Mesenchymal stem cell (in vitro differentiated cells and primary cell): ENCODE results near the gene AKAP13.
"Not testable (repeated sequence)": the region's sequence is repeated elsewhere in the genome, so short reads cannot be mapped to it uniquely, and the experiment has no call there.

Source experiments
- DNase-seq: peaks from one replicate; pipeline ENCODE4 v3.0.0-alpha.2; 2013
- H2AFZ ChIP-seq: one replicate; pipeline ENCODE4 v1.6.1; 2013; ENCODE audit warnings: low read depth, mild to moderate bottlenecking, control low read depth, inconsistent platforms, low read length, moderate library complexity
- H2AK5ac ChIP-seq: 2 replicates; pipeline ENCODE4 v1.6.1; 2013; ENCODE audit warnings: low read length, moderate library complexity, mild to moderate bottlenecking, inconsistent platforms; ENCODE audit not compliant: severe bottlenecking
- H2BK120ac ChIP-seq: one replicate; pipeline ENCODE4 v1.6.1; 2013; ENCODE audit warnings: low read depth, mild to moderate bottlenecking, inconsistent platforms, low read length, moderate library complexity
- H2BK12ac ChIP-seq, 2 experiments: one replicate each; pipeline ENCODE4 v1.6.1; 2013; ENCODE audit warnings: inconsistent platforms in 2 of 2, low read length in 2 of 2, mild to moderate bottlenecking in 2 of 2, moderate library complexity in 2 of 2, control low read depth in 1 of 2
- H2BK15ac ChIP-seq: one replicate; pipeline ENCODE4 v1.6.1; 2013; ENCODE audit warnings: mild to moderate bottlenecking, low read depth, inconsistent platforms; ENCODE audit not compliant: poor library complexity, severe bottlenecking
- H2BK5ac ChIP-seq: 2 replicates; pipeline ENCODE4 v1.6.1; 2013; ENCODE audit warnings: low read depth, mild to moderate bottlenecking, low read length, control low read depth, inconsistent platforms; ENCODE audit not compliant: poor library complexity, severe bottlenecking
- H3K14ac ChIP-seq, 2 experiments: one replicate each; pipeline ENCODE4 v1.6.1; 2013; ENCODE audit warnings: inconsistent platforms in 2 of 2, low read length in 2 of 2, control low read depth in 1 of 2, mild to moderate bottlenecking in 1 of 2, moderate library complexity in 1 of 2
- H3K18ac ChIP-seq, 2 experiments: one replicate each; pipeline ENCODE4 v1.6.1; 2013; ENCODE audit warnings: inconsistent platforms in 2 of 2, low read length in 2 of 2, control low read depth in 1 of 2, low read depth in 1 of 2, mild to moderate bottlenecking in 1 of 2
- H3K23ac ChIP-seq, 2 experiments: one replicate each; pipeline ENCODE4 v1.6.1; 2013; ENCODE audit warnings: inconsistent platforms in 2 of 2, low read length in 2 of 2, mild to moderate bottlenecking in 2 of 2, moderate library complexity in 2 of 2, control low read depth in 1 of 2
- H3K27ac ChIP-seq: 2 replicates; pipeline ENCODE4 v1.5.1; 2013; ENCODE audit warnings: mild to moderate bottlenecking, moderate library complexity, low read length, control low read depth, inconsistent platforms; ENCODE audit not compliant: poor library complexity, severe bottlenecking
- H3K27me3 ChIP-seq, 2 experiments: 2 replicates each; pipeline versions ENCODE4 v1.6.1 to v1.7.0; 2013; ENCODE audit warnings: low read length in 2 of 2, mild to moderate bottlenecking in 2 of 2, moderate library complexity in 2 of 2, control low read depth in 1 of 2, inconsistent platforms in 1 of 2; ENCODE audit not compliant: control insufficient read depth in 1 of 2, insufficient read depth in 1 of 2
- H3K36me3 ChIP-seq, 2 experiments: 2 replicates each; pipeline versions ENCODE4 v1.6.1 to v1.7.0; 2013; ENCODE audit warnings: low read length in 2 of 2, control low read depth in 1 of 2, inconsistent platforms in 1 of 2, low read depth in 1 of 2, mild to moderate bottlenecking in 1 of 2; ENCODE audit not compliant: insufficient read depth in 2 of 2, control insufficient read depth in 1 of 2
- H3K4ac ChIP-seq, 2 experiments: one replicate each; pipeline ENCODE4 v1.6.1; 2013; ENCODE audit warnings: inconsistent platforms in 2 of 2, low read length in 2 of 2, mild to moderate bottlenecking in 2 of 2, moderate library complexity in 2 of 2, control low read depth in 1 of 2, low read depth in 1 of 2
- H3K4me1 ChIP-seq: 2 replicates; pipeline ENCODE4 v1.6.1; 2013; ENCODE audit warnings: low read depth, low read length, control low read depth; ENCODE audit not compliant: control insufficient read depth, insufficient read depth
- H3K4me2 ChIP-seq: 2 replicates; pipeline ENCODE4 v1.6.1; 2013; ENCODE audit warnings: low read length, mild to moderate bottlenecking, inconsistent platforms; ENCODE audit not compliant: poor library complexity, severe bottlenecking
- H3K4me3 ChIP-seq, 2 experiments: 2 replicates each; pipeline versions ENCODE4 v1.5.1 to v1.7.0; 2013; ENCODE audit warnings: low read length in 2 of 2, mild to moderate bottlenecking in 2 of 2, control low read depth in 1 of 2, low read depth in 1 of 2; ENCODE audit not compliant: insufficient read depth in 1 of 2
- H3K79me1 ChIP-seq: replicated peaks from 2 replicates; pipeline ENCODE4 v1.6.1; 2013; ENCODE audit warnings: mild to moderate bottlenecking, control low read depth, low read length, inconsistent platforms; ENCODE audit not compliant: poor library complexity, severe bottlenecking
- H3K9ac ChIP-seq: 2 replicates; pipeline ENCODE4 v1.7.0; 2013; ENCODE audit warnings: mild to moderate bottlenecking, low read length, moderate library complexity
- H3K9me3 ChIP-seq: 2 replicates; pipeline ENCODE4 v1.7.0; 2013; ENCODE audit warnings: mild to moderate bottlenecking, low read length; ENCODE audit not compliant: control insufficient read depth
- H4K8ac ChIP-seq: one replicate; pipeline ENCODE4 v1.6.1; 2013; ENCODE audit warnings: inconsistent platforms, mild to moderate bottlenecking, low read length, moderate library complexity
- H4K91ac ChIP-seq: one replicate; pipeline ENCODE4 v1.6.1; 2013; ENCODE audit warnings: mild to moderate bottlenecking, low read length, inconsistent platforms
- whole genome bisulfite sequencing: methylation state at CpG from one replicate; pipeline ENCODE4 v1.1.7; 2013; ENCODE audit warnings: mixed read lengths; 5-methylcytosine and 5-hydroxymethylcytosine counted together

Gene AKAP13

GRCh38 chr15:85343443-85343842, 37.0 kb upstream of the AKAP13 start:
- H3K23ac ChIP-seq, H4K91ac ChIP-seq, H2AFZ ChIP-seq, H3K9me3 ChIP-seq, H2BK15ac ChIP-seq, H3K4me1 ChIP-seq, H3K14ac ChIP-seq, H2BK12ac ChIP-seq, H2AK5ac ChIP-seq, H4K8ac ChIP-seq, H3K18ac ChIP-seq, H3K4me2 ChIP-seq, H3K4ac ChIP-seq, H3K79me1 ChIP-seq, H2BK120ac ChIP-seq, H3K4me3 ChIP-seq, H3K27me3 ChIP-seq, H2BK5ac ChIP-seq, H3K36me3 ChIP-seq: not testable (repeated sequence)
- Histone ChIP-seq H3K9ac (peak overlapping the region; percentile 61), H3K27ac (peak overlapping the region; percentile 70)
- no CpG with 5 or more reads among the region's 5 CpGs for WGBS
- DNase-seq, result peak; percentile 95

DNA sequence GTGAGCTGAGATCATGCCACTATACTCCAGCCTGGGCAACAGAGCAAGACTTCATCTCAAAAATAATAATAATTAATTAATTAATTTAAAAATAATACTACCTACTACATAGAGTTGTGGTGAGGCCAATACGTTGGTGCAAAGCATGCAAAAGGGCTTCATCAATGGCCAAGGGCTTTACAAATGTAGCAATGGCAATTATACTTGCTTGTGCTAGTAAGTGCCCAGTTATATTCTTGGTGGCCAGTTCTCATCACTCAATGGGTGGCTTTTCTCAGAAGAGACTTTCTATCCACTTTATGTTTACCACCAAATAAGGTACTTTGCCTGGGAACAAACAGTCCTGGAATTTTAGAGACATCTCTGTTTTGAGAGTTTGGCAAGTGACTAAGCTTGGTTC, 36.2 kb upstream of the AKAP13 start:
- not testable (repeated sequence) for H3K23ac ChIP-seq, H3K18ac ChIP-seq, H3K4me2 ChIP-seq, H4K91ac ChIP-seq, H3K9ac ChIP-seq, H3K9me3 ChIP-seq, H2AK5ac ChIP-seq, H4K8ac ChIP-seq, H3K4ac ChIP-seq, H3K14ac ChIP-seq, H3K36me3 ChIP-seq, H3K27me3 ChIP-seq, H2BK15ac ChIP-seq, H3K79me1 ChIP-seq, H2BK12ac ChIP-seq, H2BK5ac ChIP-seq, H3K4me3 ChIP-seq, H2BK120ac ChIP-seq, H2AFZ ChIP-seq, H3K4me1 ChIP-seq
- peak; percentile 41 for DNase-seq
- H3K27ac ChIP-seq, result peak overlapping the region; percentile 95
- WGBS, result 50% methylated on average over 1 of the region's 1 CpG

- H3K9me3 ChIP-seq, H3K79me1 ChIP-seq, H2BK15ac ChIP-seq, H2BK120ac ChIP-seq, H2BK5ac ChIP-seq, H2AFZ ChIP-seq, H3K23ac ChIP-seq, H3K4ac ChIP-seq, H2AK5ac ChIP-seq, H3K14ac ChIP-seq, H2BK12ac ChIP-seq, H4K91ac ChIP-seq, H3K27me3 ChIP-seq, H3K4me1 ChIP-seq, H3K4me2 ChIP-seq, H3K18ac ChIP-seq, H3K36me3 ChIP-seq, H4K8ac ChIP-seq: not testable (repeated sequence)
- WGBS, result 28% methylated on average over 4 of the region's 6 CpGs
- peak; percentile 54 for DNase-seq
- H3K4me3 ChIP-seq, result peak overlapping the region in 1 of 2 experiments; percentile 54
- peak overlapping the region; percentile 30 for H3K9ac ChIP-seq
- peak overlapping the region; percentile 70 for H3K27ac ChIP-seq
Measured at GRCh38 chr15:85344653-85345114, 35.7 kb upstream of the AKAP13 start.

GRCh38 chr15:85345196-85345918, 35.0 kb upstream of the AKAP13 start:
- peak; percentile 29 for DNase-seq
- H3K23ac ChIP-seq, H3K79me1 ChIP-seq, H2BK15ac ChIP-seq, H3K4ac ChIP-seq, H2BK5ac ChIP-seq, H3K27me3 ChIP-seq, H2BK120ac ChIP-seq, H4K91ac ChIP-seq, H2AK5ac ChIP-seq, H3K18ac ChIP-seq, H3K4me1 ChIP-seq, H3K36me3 ChIP-seq, H3K14ac ChIP-seq, H4K8ac ChIP-seq, H2AFZ ChIP-seq, H3K9me3 ChIP-seq, H3K4me2 ChIP-seq: not testable (repeated sequence)
- 100% methylated on average over 2 of the region's 4 CpGs for WGBS
- Histone ChIP-seq H3K4me3 (peak overlapping the region in 1 of 2 experiments; percentile 54), H3K9ac (peak overlapping the region; percentile 30), H2BK12ac (peak overlapping the region in 1 of 2 experiments; percentile 31), H3K27ac (peak overlapping the region; percentile 70)
